Activated naive CD8-positive, alpha-beta T cell treated with anti-CD3 and anti-CD28 coated beads, Interleukin-2, amount 50 U/mL, for 16 hours (primary cell): ENCODE results near the gene ERBB4.

Source experiments
- DNase-seq: peaks from one replicate; pipeline ENCODE4 v3.0.0-alpha.2; 2020; ENCODE audit warnings: low read depth, low spot score

The ERBB4 gene

DNA sequence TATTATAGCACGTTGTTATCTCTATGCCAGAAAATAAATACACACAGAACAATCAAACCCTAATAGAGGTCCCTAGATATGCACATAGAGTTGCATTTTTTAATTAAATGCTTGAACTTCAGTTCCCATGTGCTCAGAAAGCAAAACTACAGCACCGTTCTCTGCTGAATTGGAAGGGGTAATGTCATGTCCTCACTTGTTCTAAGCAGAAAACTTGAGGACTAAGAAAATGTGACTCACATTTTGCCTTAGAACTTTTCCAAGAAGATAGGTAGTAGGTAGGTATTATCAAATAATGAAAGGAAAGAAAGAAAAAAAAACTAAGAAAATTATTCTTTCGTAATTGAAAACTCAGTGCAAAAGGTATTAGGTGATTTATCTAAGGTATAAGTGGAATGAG is 607.3 kb downstream of the ERBB4 start:
- no peak for DNase-seq

DNA sequence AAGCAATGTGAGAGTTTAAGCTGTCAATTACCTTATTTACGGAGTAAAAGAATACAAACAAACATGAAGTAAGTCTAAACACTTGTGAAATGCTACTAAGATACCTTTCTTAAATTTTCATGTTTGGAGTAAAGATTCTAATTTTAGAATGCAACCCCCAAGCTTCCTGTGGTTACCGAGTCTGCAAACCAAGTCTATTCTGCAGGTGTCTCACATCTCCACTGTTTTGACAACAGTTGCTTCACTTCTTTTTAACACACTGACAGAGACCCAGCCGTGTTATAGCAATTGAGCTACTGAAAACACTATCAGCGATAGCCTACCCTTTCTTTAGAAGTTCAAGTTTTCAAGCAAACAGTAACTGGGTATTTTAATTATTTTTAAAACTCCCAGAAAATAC is 608.3 kb downstream of the ERBB4 start:
- no peak for DNase-seq

DNA sequence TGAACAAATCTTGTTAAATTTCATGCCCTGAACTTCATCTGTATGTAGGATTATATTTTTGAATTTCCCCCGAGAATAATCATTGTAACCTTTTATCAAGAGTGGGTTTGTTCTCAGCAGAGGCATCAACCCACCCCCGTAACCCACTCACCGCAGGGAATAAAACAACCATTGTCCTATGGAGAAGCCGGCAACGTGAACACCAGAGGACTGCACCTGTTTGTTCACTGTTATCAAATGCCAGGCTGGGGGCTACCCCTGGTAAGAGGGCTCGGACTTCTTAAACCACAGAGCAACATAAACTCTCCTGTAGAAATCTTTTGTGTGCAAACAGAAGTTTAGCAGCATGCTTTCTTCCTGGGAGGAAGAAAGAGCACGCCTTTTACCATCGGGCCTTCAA is 610.4 kb downstream of the ERBB4 start:
- DNase-seq: no peak

DNA sequence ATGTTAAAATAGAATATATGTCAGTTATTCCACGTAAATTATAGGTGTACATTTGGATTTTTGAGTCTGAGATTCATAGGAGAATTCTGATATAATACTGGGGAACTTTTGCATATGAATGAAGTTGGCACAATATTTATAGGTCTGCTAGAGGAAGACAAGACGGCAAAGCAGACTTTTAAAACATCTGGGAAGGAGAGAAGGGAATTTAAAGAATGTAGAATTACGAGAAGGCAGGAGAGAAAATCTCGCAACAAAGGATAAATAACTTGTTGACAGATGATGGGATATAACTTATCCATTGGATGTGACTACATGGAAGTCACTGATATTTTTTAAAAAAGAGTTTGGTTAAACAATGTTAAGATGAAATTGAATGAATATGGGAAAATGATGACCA is 615.6 kb downstream of the ERBB4 start:
- no peak for DNase-seq

DNA sequence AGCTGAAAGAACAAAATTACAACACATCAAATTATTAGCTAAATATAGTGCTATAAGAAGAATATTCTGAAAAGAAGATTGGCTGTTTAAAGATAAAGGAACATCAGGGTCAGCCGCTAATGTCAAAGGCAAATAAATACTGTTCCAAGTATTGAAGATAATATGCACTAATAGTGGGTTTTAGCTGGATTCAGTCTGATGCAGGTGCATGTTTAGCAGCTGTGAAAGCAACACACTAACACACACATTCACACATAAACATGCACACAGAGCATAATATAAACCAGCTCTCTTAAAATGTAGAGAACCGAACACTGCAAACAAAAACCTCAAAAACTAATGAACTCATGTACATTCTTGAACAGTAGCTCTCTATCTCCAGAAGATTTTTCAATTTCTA is 634.6 kb downstream of the ERBB4 start:
- no peak for DNase-seq

DNA sequence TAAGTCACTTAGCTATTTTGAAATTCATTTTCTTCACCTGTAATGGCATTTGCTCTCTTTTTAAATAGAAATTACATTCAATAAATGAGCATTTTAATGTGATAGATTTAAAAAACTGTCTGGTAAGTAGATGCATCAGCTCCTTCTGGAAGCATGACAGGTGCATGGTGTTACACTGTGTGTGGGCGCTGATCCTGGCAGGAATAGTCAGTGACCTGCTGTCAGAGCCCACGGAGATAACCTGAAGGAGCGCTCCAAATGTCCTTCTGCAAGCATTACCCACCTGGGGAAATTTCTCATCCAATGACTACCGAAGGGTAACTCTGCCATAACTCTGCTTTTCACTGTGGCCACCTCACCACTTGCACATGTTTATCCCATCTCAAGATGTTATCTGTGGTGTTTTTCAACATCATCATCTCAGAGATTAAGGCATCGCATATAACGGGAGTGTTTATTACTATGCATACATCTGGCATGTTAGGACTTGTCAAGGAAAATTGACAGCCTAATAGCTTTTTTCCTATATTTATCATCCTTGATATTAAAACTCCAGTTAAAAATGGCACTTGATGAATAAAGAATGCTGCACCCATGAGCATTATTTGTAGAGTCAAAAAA is 637.3 kb downstream of the ERBB4 start:
- no peak for DNase-seq

DNA sequence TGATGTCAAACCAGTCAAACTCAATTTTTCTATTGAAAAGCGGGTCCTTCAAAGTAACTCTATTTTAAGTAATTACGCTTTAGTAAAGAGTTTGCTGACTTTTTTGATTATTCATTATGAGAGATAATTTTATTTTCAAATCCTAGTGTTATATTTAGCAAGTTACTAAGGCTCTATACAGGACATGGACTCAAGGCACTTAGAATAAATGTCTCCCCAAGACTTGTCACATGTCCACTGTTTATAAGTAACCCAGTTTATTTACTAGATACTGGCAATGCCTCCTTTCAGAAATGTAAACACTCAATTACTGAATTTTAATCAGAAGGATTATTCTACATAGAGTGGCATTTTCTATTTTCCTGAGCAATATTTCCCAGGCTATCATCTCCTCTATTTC is 638.1 kb downstream of the ERBB4 start:
- DNase-seq: no peak

DNA sequence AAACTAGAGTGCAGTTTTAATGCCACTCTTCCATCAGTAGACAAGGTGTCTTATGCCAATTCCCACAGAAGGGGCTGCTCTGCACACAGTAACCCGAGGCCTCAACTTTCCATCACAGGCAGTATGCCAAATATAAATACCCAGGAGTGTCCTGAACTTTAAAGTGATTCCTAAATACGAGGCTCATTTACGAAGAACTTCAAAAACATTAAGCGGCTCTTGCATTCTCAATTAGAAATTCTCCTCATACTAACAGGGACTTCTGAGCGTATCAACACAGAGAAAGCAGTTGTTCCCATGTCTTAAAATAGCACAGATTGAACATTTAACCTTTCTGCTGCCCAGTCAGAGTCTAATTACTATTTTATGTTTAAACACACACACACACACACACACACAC is 638.6 kb downstream of the ERBB4 start:
- DNase-seq: no peak

DNA sequence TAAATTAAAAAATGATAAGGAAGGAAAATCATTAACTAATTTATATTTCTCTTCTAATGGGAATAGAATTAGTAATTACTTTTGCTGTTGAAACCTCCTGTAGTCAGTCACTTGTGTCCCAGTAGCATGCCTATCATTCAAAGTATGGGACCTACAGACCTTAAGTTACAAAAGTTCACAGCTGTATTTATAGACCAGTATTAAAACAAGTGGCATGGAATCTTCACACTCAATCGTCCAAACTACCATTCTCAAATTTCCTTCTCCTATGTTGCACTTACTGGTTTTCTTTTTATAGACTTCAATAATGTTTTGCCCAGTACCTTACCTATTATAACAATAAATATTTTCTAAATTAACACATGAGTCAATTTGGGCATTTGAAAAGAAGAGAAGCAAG is 639.9 kb downstream of the ERBB4 start:
- DNase-seq: no peak

DNA sequence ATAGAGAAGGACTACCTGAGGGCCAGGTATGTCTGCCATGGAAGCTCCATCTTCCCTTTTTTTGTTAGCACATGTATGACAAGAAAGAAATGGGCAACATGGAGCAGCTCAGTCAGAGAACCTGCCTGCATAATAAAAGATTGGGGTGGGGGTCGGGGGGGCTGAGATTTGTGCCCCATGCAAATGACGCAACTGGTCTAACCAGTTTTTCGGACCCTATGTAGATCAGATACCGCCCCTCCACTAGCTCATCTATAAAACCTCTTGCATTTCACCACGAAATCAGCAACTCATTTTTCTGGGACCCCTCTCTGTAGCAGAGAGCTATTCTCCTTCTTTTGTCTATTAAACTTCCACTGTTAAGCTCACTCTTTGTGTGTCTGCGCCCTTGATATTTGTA is 657.2 kb downstream of the ERBB4 start:
- no peak for DNase-seq

DNA sequence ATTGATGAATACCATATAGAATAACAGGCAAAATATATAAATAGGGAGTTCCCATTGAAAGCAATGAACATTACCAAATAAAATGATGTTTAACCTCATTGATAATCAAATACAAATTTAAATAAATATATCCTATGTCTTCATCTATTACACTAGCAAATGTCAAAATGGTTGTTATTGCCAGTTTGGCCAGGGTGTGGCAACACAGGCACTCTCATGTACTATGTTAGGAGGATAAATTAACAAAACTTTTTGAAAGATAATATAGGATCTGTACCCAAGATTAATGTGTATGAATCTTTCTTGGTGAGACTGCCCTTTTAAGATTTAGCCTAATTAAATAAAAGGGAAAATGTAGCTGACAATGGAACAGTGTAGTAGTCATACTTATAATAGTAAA is 659.3 kb downstream of the ERBB4 start:
- no peak for DNase-seq

DNA sequence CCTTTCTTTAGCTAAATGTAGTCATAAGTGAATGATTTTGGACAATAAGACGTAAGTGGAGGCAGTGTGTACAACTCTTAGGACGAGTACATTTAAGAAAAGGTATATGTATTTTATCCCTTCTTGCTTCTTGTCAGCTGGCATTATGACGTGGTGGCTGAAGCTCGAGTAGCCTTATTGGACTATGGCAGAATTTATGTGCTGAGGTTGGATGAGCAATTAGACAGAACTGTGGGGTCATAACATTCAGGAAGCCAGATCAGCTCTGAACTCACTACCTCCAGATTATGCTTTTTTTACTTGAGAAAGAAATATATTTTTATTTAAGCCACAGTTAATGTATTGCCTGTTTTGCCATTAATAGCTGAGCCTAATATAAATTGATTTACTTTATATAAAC is 661.5 kb downstream of the ERBB4 start:
- DNase-seq: no peak

DNA sequence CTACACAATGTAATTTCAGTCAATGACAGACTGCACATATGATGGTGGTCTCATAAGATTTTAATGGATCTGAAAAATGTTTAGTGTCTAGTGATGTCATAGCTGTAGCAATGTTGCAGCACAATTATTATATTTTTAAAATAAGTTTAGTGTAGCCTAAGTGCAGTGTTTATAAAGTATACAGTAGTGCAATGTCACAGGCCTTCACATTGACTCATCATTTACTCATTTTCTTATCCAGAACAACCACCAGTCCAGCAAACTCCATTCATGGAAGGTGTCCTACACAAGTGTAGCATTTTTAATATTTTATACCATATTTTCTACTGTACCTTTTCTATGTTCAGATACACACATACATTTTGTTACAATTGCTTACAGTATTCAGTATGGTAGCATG is 663.1 kb downstream of the ERBB4 start:
- no peak for DNase-seq

DNA sequence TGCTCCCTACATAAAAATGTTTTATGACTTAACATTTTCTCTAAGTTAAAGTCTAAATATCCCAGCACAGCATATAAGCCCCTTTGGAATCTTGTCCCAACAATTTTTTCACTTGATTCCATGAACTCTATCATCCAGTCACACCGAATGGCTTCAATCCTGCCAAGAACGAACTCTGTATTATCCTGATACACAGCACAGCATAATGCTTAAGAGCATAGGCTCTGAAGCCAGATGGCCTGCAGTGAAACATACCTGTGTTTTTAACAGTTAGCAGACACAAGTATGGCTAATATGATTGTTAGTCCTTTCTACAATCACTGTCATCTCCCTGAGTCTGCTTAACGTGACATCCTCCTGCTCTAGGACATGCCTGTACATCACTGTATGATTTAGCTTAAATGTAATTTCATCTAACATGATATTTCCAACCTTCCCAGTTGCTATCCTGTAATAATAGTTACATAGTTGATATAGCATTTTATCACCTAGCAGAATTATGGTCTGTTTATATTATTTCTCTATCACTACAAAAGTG is 669.5 kb downstream of the ERBB4 start:
- no peak for DNase-seq

DNA sequence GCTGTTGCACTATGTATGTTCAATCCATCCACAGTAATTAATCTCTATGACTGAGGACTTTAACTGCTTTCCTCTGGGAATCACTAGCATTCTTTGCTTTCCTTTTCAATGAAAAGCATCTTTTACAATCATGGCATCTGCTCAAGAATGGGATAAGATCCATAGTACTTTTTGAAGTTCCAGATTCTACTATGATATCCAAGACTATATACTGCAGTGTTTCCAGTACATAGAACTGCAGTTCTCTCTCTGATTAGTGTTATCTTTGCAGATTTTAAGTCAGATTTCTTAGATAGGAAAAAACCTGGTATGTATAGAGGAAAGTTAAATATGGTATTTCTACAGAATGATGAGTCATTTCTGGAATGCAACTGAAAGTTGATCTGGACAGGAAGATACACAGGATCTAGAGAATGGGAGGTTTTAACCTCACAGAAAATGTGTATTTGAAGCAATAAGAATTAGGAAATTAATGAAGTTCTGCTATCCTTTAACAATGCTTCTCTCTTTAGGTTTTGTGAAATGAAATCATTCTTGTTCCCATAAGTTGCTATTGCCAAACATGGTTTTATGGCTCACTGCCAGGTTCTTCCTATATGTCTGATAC is 670.7 kb downstream of the ERBB4 start:
- DNase-seq: no peak

DNA sequence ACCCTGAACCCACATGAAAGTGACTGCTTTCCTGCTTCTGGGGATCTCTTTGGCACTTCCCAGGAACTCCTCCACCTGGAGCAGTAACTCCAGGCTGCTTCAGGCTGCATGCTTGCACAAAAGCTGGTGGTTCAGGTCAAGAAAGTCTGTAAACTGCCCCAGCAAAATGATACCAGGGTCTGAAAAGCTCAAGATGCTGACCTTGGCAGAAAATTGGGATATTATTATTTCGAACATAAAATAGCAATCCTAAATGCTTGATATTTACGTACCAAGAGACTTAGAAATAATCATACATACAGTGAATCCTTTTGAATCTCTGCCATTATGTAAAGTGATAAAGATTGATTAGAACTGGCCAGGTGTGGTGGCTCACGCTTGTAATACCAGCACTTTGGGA is 674.3 kb downstream of the ERBB4 start:
- no peak for DNase-seq

DNA sequence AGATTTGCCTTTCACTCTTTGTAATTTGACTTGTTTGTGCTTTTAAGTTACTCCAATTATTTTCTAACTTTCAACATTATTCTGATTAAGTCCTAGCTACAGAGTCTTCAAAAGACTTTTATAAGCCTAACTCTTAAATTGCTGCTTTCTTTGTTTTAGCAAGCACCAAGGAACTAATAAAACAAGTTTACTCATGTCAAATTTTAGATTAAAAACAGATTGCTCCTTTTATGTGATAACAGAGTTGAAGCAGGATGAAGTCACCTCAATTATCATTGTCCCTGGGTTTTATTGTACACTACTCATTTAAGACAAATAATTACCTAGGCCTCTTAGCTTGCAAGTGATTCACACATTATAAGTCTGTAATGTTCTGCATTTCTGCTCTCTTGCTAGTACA is 678.4 kb downstream of the ERBB4 start:
- DNase-seq: no peak

DNA sequence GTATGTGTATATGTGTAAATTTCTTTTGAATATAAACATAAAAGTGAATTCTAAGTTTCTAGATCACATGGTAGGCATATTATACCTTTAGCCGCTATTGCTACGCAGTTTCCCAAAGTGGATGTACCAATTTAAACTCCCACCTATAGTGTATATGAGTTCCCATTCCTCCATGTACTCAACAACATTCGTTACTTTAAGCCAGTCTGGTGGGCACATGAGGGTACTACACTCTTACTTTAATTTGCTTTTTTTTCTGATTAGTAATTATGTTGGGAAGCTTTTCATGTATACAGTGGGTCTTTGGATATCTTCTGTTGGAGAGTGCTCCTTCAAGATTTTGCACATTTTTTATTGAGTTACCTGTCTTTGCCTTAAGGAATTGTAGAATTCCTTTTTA is 683.8 kb downstream of the ERBB4 start:
- DNase-seq: no peak

DNA sequence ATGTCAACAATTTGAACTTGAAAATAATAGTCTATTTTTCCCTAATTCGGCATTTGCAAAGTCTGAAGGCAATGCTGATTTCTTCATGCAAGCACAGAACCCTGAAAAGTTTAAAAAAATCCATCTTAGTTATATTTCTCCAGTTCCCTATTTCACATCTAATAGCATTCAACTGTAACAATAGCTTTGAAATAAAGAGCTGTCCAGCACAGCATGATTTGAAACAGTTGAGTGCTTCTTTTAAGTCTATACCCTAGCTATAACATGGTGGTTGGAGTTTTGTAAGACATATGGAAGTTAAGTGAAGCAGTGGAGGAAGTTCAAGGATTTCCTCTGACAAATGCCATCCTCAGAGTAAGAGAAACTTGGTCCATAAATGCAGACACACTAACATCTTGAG is 691.9 kb downstream of the ERBB4 start:
- no peak for DNase-seq

DNA sequence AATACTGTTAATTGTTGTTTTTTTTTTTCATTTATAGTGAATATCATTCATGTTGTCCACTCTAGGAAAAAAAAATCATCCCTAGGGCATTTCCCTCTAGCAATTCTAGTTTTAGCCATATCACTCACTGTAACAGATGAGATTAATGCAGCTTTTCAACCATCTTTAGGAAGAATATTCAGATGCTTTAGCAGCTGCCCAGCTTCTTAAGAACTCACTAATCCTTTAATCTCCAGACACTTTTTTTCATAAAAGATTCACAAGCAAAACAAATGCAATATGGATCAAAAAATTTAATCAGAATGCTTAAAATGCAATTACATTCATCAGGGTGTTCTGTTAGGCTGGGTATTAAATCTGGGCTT is 692.6 kb downstream of the ERBB4 start:
- no peak for DNase-seq

DNA sequence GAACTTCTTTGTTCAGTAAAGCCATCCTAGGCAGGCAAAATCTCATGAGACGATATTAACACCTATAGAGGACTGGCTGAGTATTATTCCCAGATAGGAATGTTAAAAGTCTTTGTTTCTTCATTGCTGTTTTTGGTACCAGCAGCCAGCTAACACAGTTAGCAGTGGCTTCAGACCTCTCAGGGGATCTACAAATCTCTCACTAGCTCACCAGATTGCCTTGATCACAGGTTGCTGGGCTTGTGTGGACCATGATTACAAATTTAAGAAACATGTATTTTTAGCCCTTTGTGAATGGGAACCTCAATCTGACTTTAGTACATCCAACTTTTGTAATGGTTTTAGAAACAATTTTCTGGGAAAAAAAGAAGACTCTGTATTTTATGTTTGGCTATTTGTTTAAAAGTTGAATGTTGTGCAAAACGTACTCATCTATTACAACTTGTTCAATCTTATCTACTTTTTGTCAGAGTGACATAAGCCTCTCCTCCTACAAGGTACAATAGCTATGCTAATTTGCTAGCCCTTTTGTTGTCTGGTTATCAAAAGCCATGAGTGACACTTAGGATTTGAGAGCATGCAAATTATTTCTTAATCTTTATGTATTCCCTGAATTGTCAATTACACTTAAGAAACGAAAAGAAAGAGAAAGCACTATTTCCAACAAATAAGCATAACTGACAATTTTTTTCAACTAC is 693.1 kb downstream of the ERBB4 start:
- no peak for DNase-seq

DNA sequence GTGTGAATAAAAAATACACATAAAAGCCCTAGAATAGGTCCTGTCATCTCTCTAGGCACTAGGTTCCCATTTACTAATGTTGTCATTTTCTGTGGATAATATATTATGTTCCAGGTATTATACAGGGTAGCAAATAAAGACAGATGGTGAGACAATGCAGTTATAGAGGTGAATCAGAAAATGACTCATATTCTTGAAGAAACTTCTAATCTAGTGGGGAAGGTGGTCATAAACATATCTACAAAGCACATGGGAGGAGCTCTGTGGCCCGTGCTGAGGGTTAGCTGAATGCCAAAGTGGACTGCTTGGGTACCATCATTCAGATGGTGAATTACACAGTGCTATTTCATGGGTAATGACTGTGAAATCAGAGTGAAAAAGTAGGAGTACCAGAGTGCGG is 700.9 kb downstream of the ERBB4 start:
- DNase-seq: no peak

DNA sequence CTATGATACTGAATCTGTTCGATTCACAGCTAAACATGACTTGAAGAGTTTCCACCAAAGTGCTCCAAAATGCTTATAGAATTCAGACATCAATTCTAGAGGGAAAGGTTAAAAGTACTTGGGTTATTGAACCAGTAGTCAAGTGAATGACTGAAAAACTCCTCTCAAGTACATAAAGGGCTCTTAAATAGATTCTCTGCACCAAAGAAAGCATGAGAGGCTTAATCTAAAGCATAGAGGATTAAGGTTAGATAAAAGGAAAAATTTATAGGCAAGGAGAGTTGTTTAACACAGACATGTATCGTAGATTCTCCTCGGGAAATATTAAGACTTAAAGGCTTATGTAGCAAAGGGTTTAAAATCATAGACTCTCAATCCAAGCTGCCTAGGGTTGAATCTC is 701.4 kb downstream of the ERBB4 start:
- no peak for DNase-seq
